SK-N-SH (cell line): ENCODE measurements around the gene SMYD4. TPM values are rescaled to one million over a fixed set of nuclear protein-coding genes. Genes with fewer than 3 reads are reported as not detected.

Source experiments
- CTCF ChIA-PET: fragments of 300-600, 350-600 bp; formaldehyde crosslinking; extraction: SDS; loops from one replicate; lab custom pipeline; 2021; lab: Yijun Ruan, JAX
- POLR2A ChIA-PET: fragments of 350-600 bp; sonication (Branson Sonifier 250); formaldehyde crosslinking; extraction: SDS; loops from one replicate; lab custom pipeline; 2020; ENCODE audit warnings: antibody characterized with exemption, inconsistent platforms; lab: Yijun Ruan, JAX
- DNase-seq: peaks from one replicate; pipeline ENCODE4 v3.0.0; 2012
- H2AFZ ChIP-seq: fragments of 200-600 bp; sonication (generic); 2 replicates; pipeline ENCODE4 v1.8.1; 2016; ENCODE audit warnings: antibody characterized with exemption, mild to moderate bottlenecking, low read depth
- H3F3A ChIP-seq: fragments of 200-600 bp; sonication (generic); replicated peaks from 2 replicates; pipeline ENCODE3; 2016; ENCODE audit warnings: antibody characterized with exemption, mild to moderate bottlenecking; ENCODE audit not compliant: insufficient read depth
- H3K27ac ChIP-seq, 2 experiments: fragments of 200-500 bp in 1 of 2; fragments of 200-600 bp in 1 of 2; sonication (Bioruptor generic) in 1 of 2; sonication (generic), shearing (Covaris generic) in 1 of 2; 2 replicates each; pipeline versions ENCODE4 v1.5.1 to v1.6.1; 2014 to 2016; ENCODE audit warnings: low read depth in 2 of 2, inconsistent platforms in 1 of 2, low read length in 1 of 2, mild to moderate bottlenecking in 1 of 2, mixed read lengths in 1 of 2
- H3K27me3 ChIP-seq: fragments of 200-600 bp; sonication (generic), shearing (Covaris generic); 2 replicates; pipeline ENCODE4 v1.6.1; 2016; ENCODE audit warnings: mixed run types; ENCODE audit not compliant: insufficient read depth
- H3K36me3 ChIP-seq, 2 experiments: fragments of 200-500 bp in 1 of 2; fragments of 200-600 bp in 1 of 2; sonication (Bioruptor generic) in 1 of 2; sonication (generic) in 1 of 2; replicated peaks in 1 of 2; 2 replicates each; pipeline versions ENCODE3 to v1.5.1; 2014 to 2016; ENCODE audit warnings: low read length in 1 of 2, mild to moderate bottlenecking in 1 of 2; ENCODE audit not compliant: insufficient read depth in 2 of 2, control insufficient read depth in 1 of 2
- H3K4me1 ChIP-seq, 2 experiments: fragments of 200-500 bp in 1 of 2; fragments of 200-600 bp in 1 of 2; sonication (Bioruptor generic) in 1 of 2; sonication (generic), shearing (Covaris generic) in 1 of 2; 2 replicates each; pipeline versions ENCODE4 v1.5.1 to v1.6.1; 2014 to 2016; ENCODE audit warnings: low read depth in 1 of 2, low read length in 1 of 2, mixed run types in 1 of 2; ENCODE audit not compliant: insufficient read depth in 2 of 2, control insufficient read depth in 1 of 2
- H3K4me2 ChIP-seq: fragments of 200-600 bp; sonication (generic), shearing (Covaris generic); 2 replicates; pipeline ENCODE4 v1.6.1; 2017; ENCODE audit warnings: mixed run types
- H3K4me3 ChIP-seq, 2 experiments: fragments of 200-500 bp in 1 of 2; fragments of 200-600 bp in 1 of 2; sonication (Bioruptor generic) in 1 of 2; sonication (generic), shearing (Covaris generic) in 1 of 2; 2 replicates each; pipeline versions ENCODE4 v1.5.1 to v1.8.1; 2014 to 2016; ENCODE audit warnings: low read depth in 2 of 2, inconsistent platforms in 1 of 2, low read length in 1 of 2, mild to moderate bottlenecking in 1 of 2, mixed read lengths in 1 of 2, moderate library complexity in 1 of 2
- H3K79me2 ChIP-seq: fragments of 200-600 bp; sonication (generic); 2 replicates; pipeline ENCODE4 v1.8.1; 2017; ENCODE audit warnings: mild to moderate bottlenecking; ENCODE audit not compliant: insufficient read depth
- H3K9ac ChIP-seq: fragments of 200-600 bp; sonication (generic); 2 replicates; pipeline ENCODE4 v1.6.1; 2017; ENCODE audit warnings: mixed run types
- H3K9me2 ChIP-seq: fragments of 200-600 bp; sonication (generic); 2 replicates; pipeline ENCODE4 v1.6.1; 2017; ENCODE audit warnings: mixed run types
- H3K9me3 ChIP-seq: fragments of 200-600 bp; sonication (generic); 2 replicates; pipeline ENCODE4 v1.6.1; 2017; ENCODE audit warnings: mixed run types, mild to moderate bottlenecking, moderate library complexity
- H4K20me1 ChIP-seq: fragments of 200-600 bp; sonication (generic); 2 replicates; pipeline ENCODE4 v1.6.1; 2017; ENCODE audit warnings: mild to moderate bottlenecking, mixed run types; ENCODE audit not compliant: insufficient read depth
- JUND ChIP-seq: IDR thresholded peaks from 2 replicates; pipeline ENCODE4 v1.4.0; 2012
- MXI1 ChIP-seq: IDR thresholded peaks from 2 replicates; pipeline ENCODE4 v1.6.1; 2012; ENCODE audit warnings: mild to moderate bottlenecking, low read depth, low read length, improper control_type of control experiment
- NFIC ChIP-seq: IDR thresholded peaks from 2 replicates; pipeline ENCODE4 v1.4.0; 2012; ENCODE audit warnings: borderline replicate concordance
- NRF1 ChIP-seq: IDR thresholded peaks from 2 replicates; pipeline ENCODE4 v1.6.1; 2012; ENCODE audit warnings: low read depth, mild to moderate bottlenecking, low read length
- POLR2AphosphoS5 ChIP-seq: IDR thresholded peaks from 2 replicates; pipeline ENCODE4 v1.6.1; 2012; ENCODE audit warnings: low read depth, low read length
- RAD21 ChIP-seq: IDR thresholded peaks from 2 replicates; pipeline ENCODE4 v1.6.1; 2012; ENCODE audit warnings: mild to moderate bottlenecking, low read length
- SMC3 ChIP-seq: IDR thresholded peaks from 2 replicates; pipeline ENCODE4 v1.6.1; 2012; ENCODE audit warnings: low read depth, low read length, improper control_type of control experiment
- TAF1 ChIP-seq: IDR thresholded peaks from 2 replicates; pipeline ENCODE4 v1.6.1; 2012; ENCODE audit warnings: low read depth, mild to moderate bottlenecking, low read length, moderate library complexity, borderline replicate concordance
- TCF12 ChIP-seq: IDR thresholded peaks from 2 replicates; pipeline ENCODE4 v1.4.0; 2012
- YY1 ChIP-seq: IDR thresholded peaks from 2 replicates; pipeline ENCODE4 v1.4.0; 2012; ENCODE audit warnings: low read depth, mild to moderate bottlenecking
- WGBS: methylation state at CpG from one replicate; pipeline ENCODE4 v1.1.6; 2017; ENCODE audit warnings: low lambda C conversion rate; 5-methylcytosine and 5-hydroxymethylcytosine counted together
- polyA plus RNA-seq, 3 experiments: library from polyadenylated mRNA; depleted of rRNA; stranded (reverse); fragments of >200 nt; gene quantifications; 2 replicates each; pipeline ENCODE4 v1.2.3, GENCODE V29; 2012
- TF ChIP-seq, protein P1 (sequence below): fragments of 200-600 bp; sonication (generic); IDR thresholded peaks from 2 replicates; pipeline ENCODE4 v1.6.1; 2017; ENCODE audit warnings: antibody characterized with exemption, mild to moderate bottlenecking, moderate library complexity

The SMYD4 gene
- polyA plus RNA-seq, 1 of the 3 experiments (the other 2 are of a cell fraction): 4.9 TPM

DNA sequence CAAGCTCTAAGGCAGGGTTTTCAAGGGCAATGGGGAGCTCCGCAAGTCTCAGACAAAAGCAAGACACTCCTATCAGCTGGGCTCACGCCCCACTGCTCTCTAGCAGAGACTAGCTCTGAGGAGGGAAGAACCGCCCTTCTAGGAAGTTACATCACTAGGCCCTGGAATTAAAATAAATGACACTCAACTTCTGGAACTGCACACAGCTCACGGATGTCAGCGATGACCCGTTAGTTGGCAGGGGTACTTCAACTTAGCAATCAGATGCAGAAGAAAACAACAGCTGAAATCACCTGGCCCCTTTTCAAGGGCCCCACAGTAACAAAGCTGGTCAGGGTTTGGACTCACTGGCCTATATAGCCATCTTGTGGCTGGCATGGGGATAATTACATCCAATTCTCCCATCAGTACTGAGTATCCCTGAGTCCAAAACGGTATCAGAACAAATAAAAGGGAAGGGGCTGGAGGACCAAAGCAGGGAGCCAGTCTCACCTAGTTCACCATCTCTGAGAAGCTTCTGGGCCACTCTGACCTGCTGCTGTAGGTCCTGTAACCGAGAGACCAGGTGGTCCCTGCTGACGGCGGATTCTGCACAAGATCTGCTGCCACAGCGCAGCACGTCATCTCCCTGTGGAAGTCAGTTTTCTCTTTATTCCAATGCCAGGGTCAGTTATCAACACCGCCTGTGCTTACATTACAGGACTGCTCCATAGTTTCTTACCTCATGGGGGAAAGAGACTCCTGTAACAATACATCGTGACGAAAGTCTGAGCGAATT, 45.7 kb downstream of the SMYD4 start:
- H3F3A ChIP-seq: peaks cover 42% of the 10 kb centered on the region
- H3K9ac ChIP-seq: no peak overlapping the region
- H3K27me3 ChIP-seq: no peaks in the 10 kb centered on the region
- peak overlapping the region in 1 of 2 experiments; percentile 18; a peak in 2 of 4 replicates for H3K27ac ChIP-seq
- peaks cover 16% of the 10 kb centered on the region; the same call in 1 of the 2 replicates for H3K79me2 ChIP-seq
- 69% methylated on average over 16 of the region's 16 CpGs for WGBS
- H3K36me3 ChIP-seq: peaks cover 9 to 23% of the 10 kb centered on the region in 2 experiments
- no peaks in the 10 kb centered on the region for H3K9me2 ChIP-seq
- peak; percentile 78 for DNase-seq
- peak; percentile 85 for TF ChIP-seq RAD21
- TF ChIP-seq JUND: no peak
- TF ChIP-seq, protein P1, sequence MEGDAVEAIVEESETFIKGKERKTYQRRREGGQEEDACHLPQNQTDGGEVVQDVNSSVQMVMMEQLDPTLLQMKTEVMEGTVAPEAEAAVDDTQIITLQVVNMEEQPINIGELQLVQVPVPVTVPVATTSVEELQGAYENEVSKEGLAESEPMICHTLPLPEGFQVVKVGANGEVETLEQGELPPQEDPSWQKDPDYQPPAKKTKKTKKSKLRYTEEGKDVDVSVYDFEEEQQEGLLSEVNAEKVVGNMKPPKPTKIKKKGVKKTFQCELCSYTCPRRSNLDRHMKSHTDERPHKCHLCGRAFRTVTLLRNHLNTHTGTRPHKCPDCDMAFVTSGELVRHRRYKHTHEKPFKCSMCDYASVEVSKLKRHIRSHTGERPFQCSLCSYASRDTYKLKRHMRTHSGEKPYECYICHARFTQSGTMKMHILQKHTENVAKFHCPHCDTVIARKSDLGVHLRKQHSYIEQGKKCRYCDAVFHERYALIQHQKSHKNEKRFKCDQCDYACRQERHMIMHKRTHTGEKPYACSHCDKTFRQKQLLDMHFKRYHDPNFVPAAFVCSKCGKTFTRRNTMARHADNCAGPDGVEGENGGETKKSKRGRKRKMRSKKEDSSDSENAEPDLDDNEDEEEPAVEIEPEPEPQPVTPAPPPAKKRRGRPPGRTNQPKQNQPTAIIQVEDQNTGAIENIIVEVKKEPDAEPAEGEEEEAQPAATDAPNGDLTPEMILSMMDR: peak; percentile 77
- TF ChIP-seq NFIC: no peak
- TF ChIP-seq TCF12: 0 out of 2 replicates have a peak, but pooled peaks have one; percentile 16
- TF ChIP-seq SMC3: peak; percentile 86
- TF ChIP-seq TAF1: 0 out of 2 replicates have a peak, but pooled peaks have one; percentile 11
- peaks cover 14 to 26% of the 10 kb centered on the region in 2 experiments; a peak in 3 of 4 replicates for H3K4me1 ChIP-seq
- H4K20me1 ChIP-seq: no peaks in the 10 kb centered on the region
- H2AFZ ChIP-seq: no peak overlapping the region
- 0 out of 2 replicates have a peak overlapping the region, but pooled peaks have one; percentile 11 for H3K4me2 ChIP-seq
- ChIA-PET POLR2A (interaction anchor here (0.6 to 2.2 kb wide), 3 partner anchors 11 to 67 kb away, joined by 3 to 9 read pairs (median 5); partner anchors contain the start of gene WDR81), CTCF (interaction anchor here (0.7 to 7.9 kb wide), 27 partner anchors 9 to 210 kb away, joined by 3 to 112 read pairs (median 4); partner anchors contain the start of genes RILP, SERPINF1 and WDR81)
- H3K9me3 ChIP-seq: no peaks in the 10 kb centered on the region
- H3K4me3 ChIP-seq: no peak overlapping the region; a peak in 1 of 4 replicates

DNA sequence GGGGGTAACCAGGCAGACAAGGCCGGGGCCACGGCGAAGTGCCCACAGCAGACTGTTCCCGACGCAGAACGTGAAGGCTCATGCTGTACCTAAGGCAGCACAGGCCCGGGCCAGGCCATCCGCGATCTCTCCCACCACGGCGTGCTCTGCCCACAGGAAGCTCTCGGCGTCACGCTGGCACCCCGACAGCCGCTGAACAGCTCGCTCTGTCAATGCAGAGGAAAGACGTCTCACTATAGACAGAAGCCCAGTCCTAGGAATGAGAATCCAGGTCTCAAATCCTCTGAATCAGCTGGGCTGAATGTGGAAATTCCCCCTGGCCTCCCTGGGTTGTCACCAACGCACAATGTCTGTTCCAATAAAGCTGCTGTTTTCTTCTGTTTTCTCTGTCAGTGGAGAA, 46.4 kb downstream of the SMYD4 start:
- H3K9me3 ChIP-seq: no peaks in the 10 kb centered on the region
- ChIA-PET POLR2A (interaction anchor here (1.3 to 2.2 kb wide), 2 partner anchors 58 to 66 kb away, joined by 5 to 9 read pairs; partner anchors contain the start of gene WDR81), CTCF (interaction anchor here (0.7 to 7.9 kb wide), 27 partner anchors 8 to 209 kb away, joined by 3 to 112 read pairs (median 4); partner anchors contain the start of genes RILP, SERPINF1 and WDR81)
- no peak for DNase-seq
- H3F3A ChIP-seq: peaks cover 40% of the 10 kb centered on the region
- WGBS: 90% methylated on average over 18 of the region's 19 CpGs
- H3K9ac ChIP-seq: no peak overlapping the region
- H3K4me3 ChIP-seq: no peak overlapping the region
- H2AFZ ChIP-seq: no peak overlapping the region
- no peak overlapping the region for H3K4me2 ChIP-seq
- H4K20me1 ChIP-seq: no peaks in the 10 kb centered on the region
- peaks cover 13 to 28% of the 10 kb centered on the region in 2 experiments for H3K36me3 ChIP-seq
- H3K79me2 ChIP-seq: 0 out of 2 replicates have a peak, but pooled peaks cover 9% of the 10 kb centered on the region
- peaks cover 14 to 27% of the 10 kb centered on the region in 2 experiments; a peak in 3 of 4 replicates for H3K4me1 ChIP-seq
- TF ChIP-seq YY1 (no peak), NRF1 (no peak), MXI1 (no peak), POLR2AphosphoS5 (no peak)
- TF ChIP-seq, all 33 proteins: peak for 0
- H3K27me3 ChIP-seq: no peaks in the 10 kb centered on the region
- H3K9me2 ChIP-seq: no peaks in the 10 kb centered on the region
- H3K27ac ChIP-seq: peak overlapping the region in 1 of 2 experiments; percentile 18; a peak in 2 of 4 replicates
